OCI-M2 (cell line): ENCODE data around the gene GTF3C5.
"Not testable (repeated sequence)": the region's sequence is repeated elsewhere in the genome, so short reads cannot be mapped to it uniquely, and the experiment has no call there.

ENCODE experiments used
- DNase-seq: peaks from one replicate; lab custom pipeline; 2025; ENCODE audit not compliant: unreplicated experiment; lab: John Stamatoyannopoulos, UW

Gene GTF3C5

GRCh38 chr9:133028221-133028620 is 2.6 kb upstream of the GTF3C5 start:
- DNase-seq = no peak

DNA sequence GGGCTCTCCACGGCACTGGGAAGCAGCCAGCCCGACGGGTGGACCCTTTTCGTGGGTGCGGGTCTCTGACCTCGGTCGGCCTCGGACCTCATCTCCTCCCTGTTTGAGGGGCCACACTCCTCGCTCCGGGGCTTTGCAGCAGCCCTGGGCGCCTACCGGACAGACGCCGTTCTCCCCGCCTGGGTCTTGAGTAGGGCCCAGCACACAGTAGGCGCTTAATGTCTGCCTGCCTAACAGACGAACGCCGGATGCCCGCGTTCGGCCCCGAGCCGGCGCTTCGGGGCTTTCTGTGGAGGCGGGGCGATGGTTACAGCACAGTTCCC is 842 bp upstream of the GTF3C5 start:
- DNase-seq = no peak

GRCh38 chr9:133031130-133031422 is 279 bp downstream of the GTF3C5 start:
- no peak for DNase-seq

DNA sequence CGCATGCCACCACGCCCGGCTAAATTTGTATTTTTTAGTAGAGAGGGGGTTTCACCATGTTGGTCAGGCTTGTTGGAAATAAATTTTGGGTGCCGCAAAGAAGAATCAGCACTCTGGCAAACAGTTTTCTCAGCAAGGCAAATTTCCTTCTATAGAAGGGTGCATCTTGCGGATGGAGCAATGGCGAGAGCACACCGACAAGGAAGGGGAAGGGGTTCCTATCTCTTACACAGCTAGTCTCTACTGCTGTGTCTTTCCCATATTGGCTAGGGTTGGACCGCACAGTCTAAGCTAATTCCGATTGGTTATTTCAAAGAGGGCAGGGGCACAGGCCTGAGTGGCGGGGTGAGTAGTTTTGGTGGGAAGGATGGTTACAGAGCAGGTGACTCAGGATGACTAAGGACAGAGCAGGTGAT is 707 bp downstream of the GTF3C5 start:
- no peak for DNase-seq

DNA sequence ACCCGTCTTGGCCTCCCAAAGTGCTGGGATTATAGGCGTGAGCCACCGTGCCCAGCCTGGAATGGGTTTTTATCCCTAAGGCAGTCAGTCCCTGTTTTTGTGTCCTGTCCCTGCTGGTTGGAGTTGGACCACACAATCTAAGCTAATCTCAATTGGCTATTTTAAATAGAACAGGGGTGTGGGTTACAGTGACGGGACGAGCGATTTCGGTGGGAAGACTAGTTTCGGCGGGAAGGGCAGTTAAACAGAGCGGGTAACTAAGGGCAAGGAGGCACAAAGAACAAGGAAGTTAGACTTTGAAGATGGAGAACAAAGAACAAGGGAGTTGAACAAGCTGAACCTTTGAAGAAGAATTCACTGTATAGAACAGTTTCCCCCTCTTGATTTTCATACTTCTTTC is 1.4 kb downstream of the GTF3C5 start:
- DNase-seq = no peak

DNA sequence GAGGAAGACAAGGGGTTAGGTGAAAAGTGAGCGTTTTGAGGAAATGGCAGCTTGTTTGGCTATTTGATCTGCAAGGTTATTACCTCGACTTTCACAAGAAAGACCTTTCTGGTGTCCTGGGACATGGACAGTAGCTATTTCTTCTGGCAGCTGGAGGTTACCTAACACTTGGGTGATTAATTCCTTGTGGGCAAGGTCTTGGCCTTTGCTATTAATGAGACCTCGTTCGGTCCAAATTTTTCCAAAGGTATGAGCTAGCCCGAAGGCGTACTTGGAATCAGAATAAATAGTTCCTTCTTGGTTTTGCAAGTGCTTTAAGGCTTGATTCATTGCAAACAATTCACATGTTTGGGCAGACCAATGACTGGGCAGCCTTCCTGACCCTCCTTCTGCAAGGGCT is 4.9 kb downstream of the GTF3C5 start:
- DNase-seq = no peak

DNA sequence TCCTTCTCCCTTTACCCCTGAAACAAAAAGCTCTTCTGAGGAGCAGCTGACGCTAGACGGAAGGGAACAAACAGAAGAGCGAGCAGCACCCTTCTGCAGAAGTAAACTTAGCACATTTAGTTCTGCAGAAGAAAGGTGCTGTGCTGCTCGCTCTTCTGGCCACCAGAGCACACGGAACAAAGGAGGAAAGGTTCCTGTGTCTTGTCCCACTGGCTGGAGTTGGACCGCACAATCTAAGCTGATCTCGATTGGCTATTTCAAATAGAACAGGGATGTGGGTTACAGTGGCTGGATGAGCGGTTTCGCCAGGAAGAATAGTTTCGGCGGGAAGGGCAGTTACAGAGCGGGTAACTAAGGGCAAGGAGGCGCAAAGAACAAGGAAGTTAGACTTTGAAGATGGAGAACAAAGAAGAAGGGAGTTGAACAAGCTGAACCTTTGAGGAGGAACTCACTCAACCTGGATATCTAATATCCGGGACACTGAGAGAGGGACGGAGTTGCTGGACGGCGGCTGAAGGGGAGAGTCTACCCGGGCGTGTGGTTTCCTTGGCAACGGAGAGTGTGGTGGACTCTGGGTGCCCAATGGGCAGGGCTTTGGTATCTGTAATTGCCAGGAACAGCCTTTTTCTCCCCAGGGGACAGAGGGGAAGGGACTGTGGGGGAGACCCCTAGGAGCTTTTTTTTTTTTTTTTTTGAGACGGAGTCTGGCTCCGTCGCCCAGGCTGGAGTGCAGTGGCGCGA is 7.1 kb downstream of the GTF3C5 start:
- no peak for DNase-seq

DNA sequence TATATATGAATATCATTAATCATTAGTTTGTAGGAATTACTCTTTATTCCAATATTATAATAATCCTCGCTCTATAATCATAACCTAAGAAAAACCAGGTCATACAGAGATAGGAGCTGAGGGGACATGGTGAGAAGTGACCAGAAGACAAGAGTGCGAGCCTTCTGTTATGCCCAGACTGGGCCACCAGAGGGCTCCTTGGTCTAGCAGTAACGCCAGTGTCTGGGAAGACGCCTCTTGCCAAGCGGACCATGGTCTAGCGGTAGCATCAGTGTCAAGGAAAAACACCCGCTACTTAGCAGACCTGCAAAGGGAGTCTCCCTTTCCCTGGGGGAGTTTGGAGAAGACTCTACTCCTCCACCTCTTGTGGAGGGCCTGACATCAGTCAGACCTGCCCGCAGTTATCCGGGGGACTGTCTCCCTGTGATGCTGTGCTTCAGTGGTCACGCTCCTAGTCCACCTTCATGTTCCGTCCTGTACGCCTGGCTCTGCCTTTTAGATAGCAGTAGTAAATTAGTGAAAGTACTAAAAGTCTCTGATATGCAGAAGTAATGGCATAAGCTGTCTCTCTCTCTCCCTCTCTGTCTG is 10.2 kb downstream of the GTF3C5 start:
- DNase-seq = not testable (repeated sequence)

- no peak for DNase-seq
Observed at GRCh38 chr9:133041958-133042357, 11.2 kb downstream of the GTF3C5 start.

GRCh38 chr9:133042676-133043075 is 11.9 kb downstream of the GTF3C5 start:
- no peak for DNase-seq

GRCh38 chr9:133043449-133044035 is 12.7 kb downstream of the GTF3C5 start:
- DNase-seq = no peak

- no peak for DNase-seq
Observed at GRCh38 chr9:133044125-133044524, 13.3 kb downstream of the GTF3C5 start.

GRCh38 chr9:133044661-133045060 is 13.9 kb downstream of the GTF3C5 start:
- no peak for DNase-seq

GRCh38 chr9:133045132-133045531 is 14.3 kb downstream of the GTF3C5 start:
- DNase-seq = no peak

GRCh38 chr9:133046196-133046899 is 15.6 kb downstream of the GTF3C5 start:
- DNase-seq = no peak

- no peak for DNase-seq
Observed at GRCh38 chr9:133046900-133047295, 16.1 kb downstream of the GTF3C5 start.

- no peak for DNase-seq
Observed at GRCh38 chr9:133048595-133048994, 17.8 kb downstream of the GTF3C5 start.

DNA sequence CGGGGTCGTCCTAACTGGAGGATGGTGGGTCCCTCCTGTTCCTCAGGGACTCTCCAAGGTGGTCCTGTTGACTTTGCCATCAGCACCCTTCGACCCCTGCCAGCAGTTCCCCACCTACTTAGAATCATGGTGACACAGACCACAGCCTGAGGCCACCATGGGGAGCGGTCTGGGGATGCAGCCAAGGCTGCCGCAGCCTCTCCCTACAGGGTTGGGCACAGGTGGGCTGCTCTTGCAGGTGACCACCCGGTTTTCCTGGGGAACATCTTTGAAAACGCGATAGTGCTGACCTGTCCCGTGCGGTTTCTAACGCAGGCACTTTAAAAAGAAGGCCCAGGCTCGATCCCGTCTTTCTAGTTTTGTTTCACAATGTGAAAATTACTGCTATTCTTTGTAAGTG is 18.2 kb downstream of the GTF3C5 start:
- no peak for DNase-seq

DNA sequence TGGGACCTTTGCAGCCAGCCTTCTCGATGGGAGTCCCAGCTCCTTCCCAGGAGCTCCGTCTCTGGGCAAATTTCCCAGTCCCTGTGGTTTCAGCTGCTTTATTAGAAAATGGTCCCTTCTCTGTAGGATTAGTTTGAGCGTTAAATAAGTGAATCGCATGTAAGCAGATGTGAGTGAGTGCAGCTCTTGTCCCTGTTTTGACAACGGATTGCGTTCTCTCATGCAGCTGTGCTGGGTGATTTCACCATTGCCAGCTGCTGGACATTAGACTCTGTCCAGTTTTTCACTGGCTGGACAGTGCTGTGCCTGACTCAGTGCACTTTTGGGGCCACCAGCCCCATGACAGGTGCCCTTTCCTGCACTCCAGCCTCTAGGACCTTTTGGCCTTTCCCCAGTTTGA is 19.3 kb downstream of the GTF3C5 start:
- DNase-seq = no peak

- no peak for DNase-seq
Observed at GRCh38 chr9:133050781-133051180, 20.0 kb downstream of the GTF3C5 start.

- no peak for DNase-seq
Observed at GRCh38 chr9:133051281-133051900, 20.6 kb downstream of the GTF3C5 start.
